IPS-18a (cell line): Measurements from ENCODE around the gene CNKSR2.

Experiments
- H3K27ac ChIP-seq: one replicate; pipeline ENCODE4 v1.5.1; 2013; ENCODE audit warnings: low read length
- H3K27me3 ChIP-seq: one replicate; pipeline ENCODE4 v1.6.1; 2013; ENCODE audit warnings: mild to moderate bottlenecking, low read length; ENCODE audit not compliant: control insufficient read depth, insufficient read depth
- H3K36me3 ChIP-seq: one replicate; pipeline ENCODE4 v1.6.1; 2013; ENCODE audit warnings: low read depth, low read length; ENCODE audit not compliant: control insufficient read depth
- H3K4me1 ChIP-seq: one replicate; pipeline ENCODE4 v1.6.1; 2013; ENCODE audit warnings: low read depth, low read length; ENCODE audit not compliant: control insufficient read depth
- H3K4me3 ChIP-seq: one replicate; pipeline ENCODE4 v1.5.1; 2013; ENCODE audit warnings: low read length
- H3K9ac ChIP-seq: one replicate; pipeline ENCODE4 v1.6.1; 2013; ENCODE audit warnings: mild to moderate bottlenecking, low read length, moderate library complexity
- H3K9me3 ChIP-seq: one replicate; pipeline ENCODE4 v1.6.1; 2013; ENCODE audit warnings: low read depth, low read length; ENCODE audit not compliant: control insufficient read depth

Gene CNKSR2

GRCh38 chrX:21374163-21374993 is at the start of gene CNKSR2:
TSS of gene CNKSR2 (plus strand) at chrX:21374418. CDS start at chrX:21374898, 480 bp downstream.
- H3K4me1 ChIP-seq: no peaks in the 10 kb centered on the region
- no peak within 1 kb of the TSS for H3K27ac ChIP-seq
- peak within 1 kb of the TSS; percentile 58 for H3K9ac ChIP-seq
- peak within 1 kb of the TSS; percentile 73 for H3K4me3 ChIP-seq
- H3K27me3 ChIP-seq: peaks cover 8% of the 10 kb centered on the region
- no peaks in the 10 kb centered on the region for H3K36me3 ChIP-seq
- peaks cover 5% of the 10 kb centered on the region for H3K9me3 ChIP-seq

- Histone ChIP-seq H3K36me3 (no peaks in the 10 kb centered on the region), H3K27ac (no peak overlapping the region), H3K27me3 (no peaks in the 10 kb centered on the region), H3K4me3 (no peak overlapping the region), H3K9me3 (peaks cover 22% of the 10 kb centered on the region), H3K4me1 (no peaks in the 10 kb centered on the region), H3K9ac (no peak overlapping the region)
Observed at GRCh38 chrX:21354725-21355124, 19.5 kb upstream of the CNKSR2 start.

GRCh38 chrX:21355831-21356230 is 18.4 kb upstream of the CNKSR2 start:
- no peaks in the 10 kb centered on the region for H3K27me3 ChIP-seq
- H3K27ac ChIP-seq: no peak overlapping the region
- H3K9ac ChIP-seq: no peak overlapping the region
- H3K4me3 ChIP-seq: no peak overlapping the region
- H3K9me3 ChIP-seq: peaks cover 26% of the 10 kb centered on the region
- no peaks in the 10 kb centered on the region for H3K36me3 ChIP-seq
- no peaks in the 10 kb centered on the region for H3K4me1 ChIP-seq

GRCh38 chrX:21369613-21370012 is 4.6 kb upstream of the CNKSR2 start:
- Histone ChIP-seq H3K4me1 (no peaks in the 10 kb centered on the region), H3K9me3 (peaks cover 19% of the 10 kb centered on the region), H3K27me3 (peaks cover 8% of the 10 kb centered on the region), H3K9ac (no peak overlapping the region), H3K36me3 (no peaks in the 10 kb centered on the region), H3K4me3 (no peak overlapping the region), H3K27ac (no peak overlapping the region)

- no peaks in the 10 kb centered on the region for H3K36me3 ChIP-seq
- H3K27me3 ChIP-seq: peaks cover 8% of the 10 kb centered on the region
- H3K4me3 ChIP-seq: peak overlapping the region; percentile 50
- H3K27ac ChIP-seq: no peak overlapping the region
- peaks cover 9% of the 10 kb centered on the region for H3K9me3 ChIP-seq
- H3K9ac ChIP-seq: no peak overlapping the region
- H3K4me1 ChIP-seq: no peaks in the 10 kb centered on the region
Observed at GRCh38 chrX:21373001-21373400, 1.2 kb upstream of the CNKSR2 start.

- Histone ChIP-seq H3K4me3 (peak overlapping the region; percentile 50), H3K4me1 (no peaks in the 10 kb centered on the region), H3K27ac (no peak overlapping the region), H3K9me3 (peaks cover 9% of the 10 kb centered on the region), H3K36me3 (no peaks in the 10 kb centered on the region), H3K9ac (peak overlapping the region; percentile 6), H3K27me3 (peaks cover 8% of the 10 kb centered on the region)
Observed at GRCh38 chrX:21373637-21374162, 518 bp upstream of the CNKSR2 start.

- Histone ChIP-seq H3K27me3 (peaks cover 8% of the 10 kb centered on the region), H3K27ac (no peak overlapping the region), H3K4me3 (peak overlapping the region; percentile 73)
Observed at GRCh38 chrX:21374994-21375707, 933 bp downstream of the CNKSR2 start.

GRCh38 chrX:21375708-21376009 is 1.4 kb downstream of the CNKSR2 start:
- peak overlapping the region; percentile 11 for H3K9ac ChIP-seq
- H3K9me3 ChIP-seq: peaks cover 5% of the 10 kb centered on the region
- H3K27me3 ChIP-seq: peaks cover 8% of the 10 kb centered on the region
- H3K27ac ChIP-seq: no peak overlapping the region
- no peaks in the 10 kb centered on the region for H3K4me1 ChIP-seq
- no peaks in the 10 kb centered on the region for H3K36me3 ChIP-seq
- peak overlapping the region; percentile 73 for H3K4me3 ChIP-seq

More at GRCh38 chrX:21374994-21375707, 933 bp downstream of the CNKSR2 start:
- Histone ChIP-seq H3K4me1 (no peaks in the 10 kb centered on the region), H3K9ac (peak overlapping the region; percentile 58), H3K9me3 (peaks cover 4% of the 10 kb centered on the region), H3K36me3 (no peaks in the 10 kb centered on the region)

- Histone ChIP-seq H3K27ac (no peak overlapping the region), H3K36me3 (no peaks in the 10 kb centered on the region), H3K9me3 (peaks cover 11% of the 10 kb centered on the region), H3K27me3 (peaks cover 8% of the 10 kb centered on the region), H3K4me3 (peak overlapping the region; percentile 73), H3K9ac (no peak overlapping the region), H3K4me1 (no peaks in the 10 kb centered on the region)
Observed at GRCh38 chrX:21376636-21377035, 2.4 kb downstream of the CNKSR2 start.

GRCh38 chrX:21379991-21380390 is 5.8 kb downstream of the CNKSR2 start:
- Histone ChIP-seq H3K36me3 (no peaks in the 10 kb centered on the region), H3K9me3 (peaks cover 22% of the 10 kb centered on the region), H3K27me3 (no peaks in the 10 kb centered on the region), H3K27ac (no peak overlapping the region), H3K4me1 (no peaks in the 10 kb centered on the region), H3K9ac (no peak overlapping the region), H3K4me3 (no peak overlapping the region)

GRCh38 chrX:21382715-21383114 is 8.5 kb downstream of the CNKSR2 start:
- Histone ChIP-seq H3K27me3 (no peaks in the 10 kb centered on the region), H3K4me3 (no peak overlapping the region), H3K4me1 (no peaks in the 10 kb centered on the region), H3K36me3 (no peaks in the 10 kb centered on the region), H3K9ac (no peak overlapping the region), H3K27ac (no peak overlapping the region), H3K9me3 (peaks cover 29% of the 10 kb centered on the region)
